ENCODE data around the gene IGSF22.

GRCh38 chr11:18754308-18754707, 28.3 kb upstream of the IGSF22 start:
- no peak for TF ChIP-seq ZNF2 (tag by site-specific recombination; IDR thresholded peaks at IDR 0.05)
- TF ChIP-seq ZBTB26 (tag by site-specific recombination; optimal IDR thresholded peaks at IDR 0.05), result no peak
- no peak for TF ChIP-seq TCF7L2 (IDR thresholded peaks at IDR 0.05; ENCODE audit: borderline replicate concordance, low read depth, low read length)
- TF ChIP-seq ZNF768 (tag by site-specific recombination; IDR thresholded peaks at IDR 0.05), result no peak
- TF ChIP-seq CTCF (tag by site-specific recombination; IDR thresholded peaks at IDR 0.05), result no peak
- no peak for TF ChIP-seq PRDM6 (tag by site-specific recombination; IDR thresholded peaks at IDR 0.05)
- no peak for TF ChIP-seq ZNF596 (tag by site-specific recombination; IDR thresholded peaks at IDR 0.05)
- TF ChIP-seq ZNF121 (tag by site-specific recombination; IDR thresholded peaks at IDR 0.05), result no peak
- TF ChIP-seq ZNF175 (tag by site-specific recombination; IDR thresholded peaks at IDR 0.05), result no peak
- TF ChIP-seq ZNF274 (IDR thresholded peaks at IDR 0.05; ENCODE audit: low read length), result no peak
- no peak for TF ChIP-seq ZNF274 (tag by site-specific recombination; IDR thresholded peaks at IDR 0.05; ENCODE audit: borderline replicate concordance)
- TF ChIP-seq ZNF302 (tag by site-specific recombination; IDR thresholded peaks at IDR 0.05; ENCODE audit: low read depth), result no peak
- no peak for TF ChIP-seq ZBTB17 (tag by site-specific recombination; IDR thresholded peaks at IDR 0.05)
- TF ChIP-seq ZSCAN5A (tag by site-specific recombination; IDR thresholded peaks at IDR 0.05), result no peak
